Activated CD8-positive, alpha-beta memory T cell treated with anti-CD3 and anti-CD28 coated beads for 24 hours (primary cell): ENCODE data around the gene RAP1GDS1.
A peak's percentile ranks its signal among the peaks of the same experiment; 100 is the strongest.
"Not testable (repeated sequence)": the region's sequence is repeated elsewhere in the genome, so short reads cannot be mapped to it uniquely, and the experiment has no call there.

Experiments used
- DNase-seq: peaks from one replicate; pipeline ENCODE4 v3.0.0-alpha.2; 2020

RAP1GDS1 gene

GRCh38 chr4:98446499-98447375, 185.6 kb downstream of the RAP1GDS1 start:
- DNase-seq: peak; percentile 70

GRCh38 chr4:98447648-98448047, 186.5 kb downstream of the RAP1GDS1 start:
- no peak for DNase-seq

GRCh38 chr4:98448908-98449307, 187.7 kb downstream of the RAP1GDS1 start:
- DNase-seq: no peak

- DNase-seq: no peak
These were observed 190.9 kb downstream of the RAP1GDS1 start for GRCh38 chr4:98452091-98452490.

- DNase-seq: not testable (repeated sequence)
These were observed 196.2 kb downstream of the RAP1GDS1 start for GRCh38 chr4:98457422-98457821.

- not testable (repeated sequence) for DNase-seq
These were observed 200.1 kb downstream of the RAP1GDS1 start for GRCh38 chr4:98461121-98461865.

- DNase-seq: no peak
These were observed 201.3 kb downstream of the RAP1GDS1 start for GRCh38 chr4:98462487-98462886.

GRCh38 chr4:98466868-98467599, 205.8 kb downstream of the RAP1GDS1 start:
- no peak for DNase-seq

- peak; percentile 80 for DNase-seq
These were observed 206.5 kb downstream of the RAP1GDS1 start for GRCh38 chr4:98467627-98468072.

- DNase-seq: no peak
These were observed 207.5 kb downstream of the RAP1GDS1 start for GRCh38 chr4:98468709-98469108.

- no peak for DNase-seq
These were observed 208.6 kb downstream of the RAP1GDS1 start for GRCh38 chr4:98469771-98470170.

- DNase-seq: no peak
These were observed 209.2 kb downstream of the RAP1GDS1 start for GRCh38 chr4:98470366-98470765.

GRCh38 chr4:98470831-98471230, 209.6 kb downstream of the RAP1GDS1 start:
- DNase-seq: no peak

- DNase-seq: no peak
These were observed 211.9 kb downstream of the RAP1GDS1 start for GRCh38 chr4:98473046-98473445.

- DNase-seq: no peak
These were observed 213.2 kb downstream of the RAP1GDS1 start for GRCh38 chr4:98474408-98474844.

GRCh38 chr4:98476891-98477290, 215.7 kb downstream of the RAP1GDS1 start:
- DNase-seq: no peak

GRCh38 chr4:98479590-98479989, 218.4 kb downstream of the RAP1GDS1 start:
- not testable (repeated sequence) for DNase-seq

GRCh38 chr4:98480535-98480934, 219.4 kb downstream of the RAP1GDS1 start:
- DNase-seq: no peak

- DNase-seq: no peak
These were observed 220.0 kb downstream of the RAP1GDS1 start for GRCh38 chr4:98481167-98481566.

GRCh38 chr4:98482503-98482846, 221.3 kb downstream of the RAP1GDS1 start:
- DNase-seq: no peak

- DNase-seq: peak; percentile 78
These were observed 221.9 kb downstream of the RAP1GDS1 start for GRCh38 chr4:98482847-98483806.

- DNase-seq: no peak
These were observed 222.8 kb downstream of the RAP1GDS1 start for GRCh38 chr4:98484031-98484430.
